ENCODE results near the gene BCORL1.
A peak's percentile ranks its signal among the peaks of the same experiment; 100 is the strongest.

BCORL1 gene

DNA sequence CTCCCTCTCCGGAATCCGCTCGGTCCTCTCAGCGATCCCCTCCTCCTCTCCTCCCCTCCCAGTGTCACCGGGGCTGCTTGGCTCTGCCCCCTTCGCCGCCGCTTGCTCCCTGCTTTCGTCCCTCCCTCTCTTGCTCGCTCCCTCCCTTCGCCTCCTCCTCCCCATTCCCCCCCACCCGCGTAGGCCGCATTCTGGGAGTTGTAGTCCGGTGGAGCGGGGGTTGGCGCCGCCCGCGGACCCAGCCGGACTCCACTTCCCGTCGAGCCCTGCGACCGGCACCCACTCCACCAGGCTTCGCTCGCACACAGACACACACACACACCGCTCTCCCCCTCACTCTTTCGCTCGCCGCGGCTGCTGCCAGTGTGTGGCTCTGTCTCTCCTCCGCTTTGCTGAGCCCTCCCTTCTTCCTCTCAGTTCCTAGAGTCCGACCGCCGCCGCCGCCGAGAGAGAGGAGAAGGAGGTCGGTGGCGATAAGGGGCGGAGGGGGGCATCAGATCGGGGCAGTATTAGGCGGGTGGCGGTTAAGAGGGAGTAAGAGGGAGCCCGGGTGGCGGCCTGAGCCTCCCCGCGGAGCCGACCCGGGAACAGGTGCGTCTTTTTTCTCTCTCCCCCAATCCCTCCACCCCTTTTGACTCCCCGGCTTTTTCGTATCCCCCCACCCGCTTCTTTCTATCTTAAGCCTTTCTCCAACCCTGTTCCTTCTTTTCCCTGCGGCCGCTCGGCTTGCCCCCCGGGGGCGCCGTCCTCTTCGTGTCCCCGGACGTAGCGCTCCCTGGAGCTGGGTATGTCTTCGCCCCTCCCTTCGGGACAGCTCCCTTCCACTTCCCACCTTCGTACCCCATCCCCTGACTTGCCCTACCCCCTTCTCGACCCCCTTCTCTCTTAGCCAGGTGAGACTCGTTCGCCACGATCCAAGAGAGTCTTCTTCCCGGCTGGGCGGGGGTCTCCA, at the start of gene BCORL1:
Gene BCORL1, plus strand, starts transcription at position 336 of the 952 bp plus-strand sequence. CDS start 22,597 bp downstream, outside the sequence.
- DNase-seq (ENCODE audit: low spot score): peak; percentile 94

DNA sequence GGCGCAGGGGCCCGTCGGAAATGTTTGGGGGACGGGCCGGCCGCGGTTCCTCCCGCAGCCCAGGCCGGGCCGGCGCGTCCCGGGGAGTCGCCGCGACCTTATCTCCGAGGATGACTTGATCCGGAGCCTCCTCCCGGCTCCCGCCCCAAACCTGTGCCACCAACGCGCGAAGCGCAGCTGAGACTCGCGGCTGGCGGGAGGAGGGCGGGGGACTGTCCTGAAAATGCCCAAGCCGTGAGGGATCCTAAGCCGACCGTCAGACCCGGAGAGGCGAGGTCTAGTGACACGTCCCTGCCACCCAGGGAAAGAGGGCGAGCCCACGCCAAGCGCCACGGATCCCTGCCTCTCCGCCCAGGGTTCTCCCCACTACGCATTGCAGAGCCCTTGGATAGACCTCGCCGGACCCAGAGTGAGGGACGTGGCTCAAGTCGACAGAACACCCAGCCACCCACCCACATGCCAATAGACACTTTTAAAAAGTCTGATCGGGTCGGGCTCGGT, 49.6 kb upstream of the BCORL1 start:
- peak; percentile 38 for DNase-seq (ENCODE audit: low spot score)

GRCh38 chrX:129933700-129934099, 48.7 kb upstream of the BCORL1 start:
- no peak for DNase-seq (ENCODE audit: low spot score)

GRCh38 chrX:129934461-129934860, 48.0 kb upstream of the BCORL1 start:
- DNase-seq (ENCODE audit: low spot score): no peak

DNA sequence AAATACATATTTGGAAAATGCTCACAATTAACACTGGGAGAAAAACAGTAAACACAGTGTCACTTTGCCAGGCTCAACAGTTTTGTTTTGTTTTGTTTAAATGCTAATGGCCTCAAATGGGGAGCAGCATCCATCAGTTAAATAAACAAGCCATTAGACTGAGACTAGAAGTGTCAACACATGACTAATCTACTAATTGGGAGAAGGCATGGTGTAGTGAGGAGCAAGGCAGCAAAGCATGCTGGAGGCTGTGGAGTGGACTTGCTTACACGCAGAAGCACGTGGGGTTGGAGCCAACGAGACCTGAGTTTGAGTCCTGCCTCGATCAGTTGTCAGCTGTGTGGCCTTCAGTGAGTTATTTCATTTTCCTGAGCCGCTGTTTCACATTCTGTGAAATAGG, 47.5 kb upstream of the BCORL1 start:
- DNase-seq (ENCODE audit: low spot score): no peak

DNA sequence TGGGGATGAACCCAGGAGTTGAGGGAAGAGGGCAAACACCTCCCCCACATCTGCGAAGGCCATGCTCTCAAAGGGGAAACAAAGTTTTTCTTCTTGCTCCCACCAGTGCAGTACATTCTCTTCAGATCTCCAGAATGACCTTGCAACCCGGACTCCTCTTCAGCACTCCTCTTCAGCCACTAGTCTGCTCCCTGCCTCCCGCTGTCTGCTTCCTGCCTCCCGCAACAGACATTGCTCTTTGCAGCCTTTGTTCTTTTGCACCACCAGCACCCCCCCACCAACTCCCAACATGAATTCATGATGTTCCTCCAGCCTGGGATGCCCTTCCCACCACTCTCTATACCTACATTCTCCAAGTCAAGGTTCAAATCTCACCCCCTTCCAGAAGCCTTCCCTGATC, 44.4 kb upstream of the BCORL1 start:
- peak; percentile 36 for DNase-seq (ENCODE audit: low spot score)

DNA sequence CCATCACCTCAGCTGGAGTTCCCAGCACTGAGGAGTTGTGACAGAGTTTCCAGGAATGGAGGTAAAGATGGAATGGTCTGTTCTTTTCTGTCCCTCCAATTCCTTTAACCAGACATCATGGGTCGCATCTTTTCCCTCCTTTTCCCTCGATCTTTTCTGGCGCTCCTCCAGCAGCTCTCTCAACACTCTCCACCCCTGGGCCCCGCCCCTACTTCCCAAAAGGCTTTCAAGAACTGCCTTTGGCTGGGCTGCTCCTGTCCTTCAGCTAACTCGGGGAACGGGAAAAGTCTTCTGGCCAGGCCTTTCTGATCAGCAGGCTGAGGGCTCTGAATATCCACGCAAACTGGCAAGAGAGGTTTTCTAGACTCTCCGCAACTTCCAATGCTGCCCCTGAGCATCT, 42.4 kb upstream of the BCORL1 start:
- no peak for DNase-seq (ENCODE audit: low spot score)

DNA sequence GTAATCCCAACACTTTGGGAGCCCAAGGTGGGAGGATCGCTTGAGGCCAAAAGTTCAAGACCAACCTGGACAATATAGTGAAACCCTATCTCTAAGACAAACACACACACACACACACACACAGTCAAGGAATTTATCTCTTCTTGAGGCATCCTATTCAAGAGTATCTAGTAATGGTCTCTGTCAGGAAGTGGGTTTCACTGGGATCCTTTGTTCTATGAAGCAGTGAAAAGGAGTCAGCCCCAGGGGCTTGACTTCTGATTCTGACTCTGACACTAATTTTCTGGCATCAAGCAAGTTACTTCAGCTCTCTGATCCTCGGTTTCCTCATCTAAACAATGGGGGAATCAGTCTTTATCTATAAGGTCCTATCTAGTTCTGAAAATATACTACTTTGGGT, 41.7 kb upstream of the BCORL1 start:
- no peak for DNase-seq (ENCODE audit: low spot score)

DNA sequence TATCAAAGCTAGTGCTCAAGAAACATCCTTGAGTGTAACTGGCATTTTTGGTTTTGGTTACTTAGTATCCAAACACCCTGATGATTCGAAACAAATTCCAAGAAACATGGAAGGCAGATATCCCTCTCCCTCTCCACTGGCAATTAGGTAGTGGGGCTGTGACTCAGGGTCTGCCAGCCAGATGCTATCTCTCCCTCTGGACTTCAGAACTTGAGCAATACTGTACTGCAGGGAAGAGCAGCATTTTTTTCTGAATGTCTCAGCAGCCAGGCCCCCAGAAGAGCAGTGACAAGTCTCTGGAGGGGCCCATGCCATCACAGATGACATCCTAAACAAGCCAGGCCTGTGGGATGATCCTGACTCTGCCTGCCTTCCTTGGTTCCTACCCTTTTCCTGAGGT, 37.3 kb upstream of the BCORL1 start:
- DNase-seq (ENCODE audit: low spot score): no peak

DNA sequence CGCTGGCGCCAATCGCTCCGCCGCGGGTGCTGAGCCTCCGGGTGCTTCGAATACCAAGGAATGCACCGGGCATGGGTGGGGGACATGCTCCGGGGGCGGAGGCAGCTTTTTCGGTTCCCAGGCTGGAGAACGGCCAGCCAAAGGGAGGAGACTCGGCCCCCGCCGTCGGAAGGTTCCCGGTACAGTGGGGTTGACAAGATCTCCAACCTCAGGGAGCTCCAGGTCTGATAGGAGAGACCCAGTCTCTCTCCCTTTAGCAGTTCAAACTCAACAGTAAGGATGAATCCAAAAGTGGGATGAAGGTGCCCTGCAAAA, 29.1 kb upstream of the BCORL1 start:
- DNase-seq (ENCODE audit: low spot score): no peak

- DNase-seq (ENCODE audit: low spot score): no peak
These were observed 28.6 kb upstream of the BCORL1 start for GRCh38 chrX:129953881-129954280.

- DNase-seq (ENCODE audit: low spot score): no peak
These were observed 27.6 kb upstream of the BCORL1 start for GRCh38 chrX:129954804-129955203.

DNA sequence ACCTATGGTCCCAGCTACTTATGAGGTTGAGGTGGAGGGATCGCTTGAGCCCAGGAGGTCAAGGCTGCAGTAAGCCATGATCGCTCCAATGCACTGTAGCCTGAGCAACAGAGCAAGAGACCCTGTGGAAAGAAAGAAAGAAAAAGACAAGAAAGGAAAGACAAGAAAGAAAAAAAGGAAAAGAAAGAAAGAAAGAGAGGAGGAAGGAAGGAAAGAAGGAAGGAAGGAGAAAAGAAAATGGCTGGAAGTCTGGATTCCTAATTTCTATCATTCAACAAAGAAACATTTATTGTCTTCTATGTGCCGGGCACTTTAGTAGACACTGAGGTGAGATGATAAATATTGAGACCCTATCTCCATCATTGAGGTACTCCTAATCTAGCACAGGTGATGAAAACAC, 26.8 kb upstream of the BCORL1 start:
- DNase-seq (ENCODE audit: low spot score): no peak

DNA sequence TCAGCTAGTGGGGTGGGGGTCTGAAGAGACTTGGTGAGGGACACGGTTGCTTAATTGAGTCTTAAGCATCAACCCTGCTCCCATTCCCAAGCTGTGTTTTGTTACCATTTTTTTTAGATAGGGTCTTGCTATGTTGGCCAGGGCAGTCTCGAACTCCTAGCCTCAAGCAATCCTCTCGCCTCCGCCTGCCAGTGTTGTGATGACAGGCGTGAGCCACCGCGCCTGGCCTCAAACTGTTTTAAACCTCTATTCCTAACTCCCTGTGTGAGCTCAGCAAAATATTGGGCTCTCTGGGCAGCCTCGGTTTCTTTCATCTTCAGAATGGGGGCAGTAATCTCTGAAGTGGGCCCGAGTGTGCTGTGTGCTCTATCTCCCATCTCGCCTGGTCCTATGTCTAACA, 26.3 kb upstream of the BCORL1 start:
- no peak for DNase-seq (ENCODE audit: low spot score)

GRCh38 chrX:129956765-129957164, 25.7 kb upstream of the BCORL1 start:
- DNase-seq (ENCODE audit: low spot score): no peak

GRCh38 chrX:129957241-129958082, 25.0 kb upstream of the BCORL1 start:
- DNase-seq (ENCODE audit: low spot score): peak; percentile 32

DNA sequence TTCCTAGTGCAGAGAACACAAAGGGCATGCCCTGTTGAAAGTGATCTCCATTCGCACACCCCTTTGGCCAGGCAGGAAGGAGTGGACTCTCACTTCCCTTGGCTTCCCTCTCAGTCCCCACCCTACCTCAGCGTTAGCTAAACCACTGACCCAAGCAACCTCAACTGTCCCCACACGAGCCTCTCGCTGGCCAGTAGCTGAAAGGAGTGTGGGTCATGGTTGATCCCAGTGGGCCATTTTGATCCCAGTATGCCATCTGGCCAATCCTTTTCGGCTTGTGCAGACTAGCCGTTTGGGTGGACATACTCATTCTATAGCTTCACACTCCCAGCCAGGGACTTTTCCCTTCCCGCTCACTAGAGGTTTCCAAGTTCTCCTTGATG, 24.4 kb upstream of the BCORL1 start:
- no peak for DNase-seq (ENCODE audit: low spot score)

DNA sequence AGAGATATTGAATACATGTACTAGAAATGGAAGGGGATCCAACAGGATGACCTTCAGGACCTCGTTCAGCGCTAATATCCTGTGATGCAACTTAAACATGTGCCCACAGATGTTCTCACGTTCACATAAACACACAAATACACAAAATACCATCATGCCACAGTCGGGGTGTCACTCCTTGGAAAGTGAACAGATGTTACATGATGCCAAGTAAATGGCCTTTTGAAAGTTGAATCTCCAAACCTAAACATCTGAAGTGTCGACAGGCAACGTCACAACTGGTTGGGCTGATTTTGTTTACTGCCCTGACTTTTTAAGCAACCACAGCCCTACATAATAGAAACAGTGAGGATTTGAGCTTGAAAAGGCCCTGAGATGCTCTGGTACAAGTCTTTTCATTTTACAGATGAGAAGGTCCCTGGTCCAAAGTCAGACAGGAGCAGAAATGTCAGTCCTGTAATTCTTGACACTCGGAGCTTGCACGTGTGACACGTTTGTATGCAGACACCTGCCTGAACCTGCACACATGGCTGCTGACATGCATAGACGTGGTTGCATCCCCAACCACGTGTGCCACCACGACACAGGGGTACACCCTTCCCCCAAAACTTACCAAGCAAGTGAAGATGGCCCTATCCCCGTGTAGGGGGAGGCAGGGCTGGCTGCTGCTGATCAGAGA, 23.5 kb upstream of the BCORL1 start:
- no peak for DNase-seq (ENCODE audit: low spot score)

DNA sequence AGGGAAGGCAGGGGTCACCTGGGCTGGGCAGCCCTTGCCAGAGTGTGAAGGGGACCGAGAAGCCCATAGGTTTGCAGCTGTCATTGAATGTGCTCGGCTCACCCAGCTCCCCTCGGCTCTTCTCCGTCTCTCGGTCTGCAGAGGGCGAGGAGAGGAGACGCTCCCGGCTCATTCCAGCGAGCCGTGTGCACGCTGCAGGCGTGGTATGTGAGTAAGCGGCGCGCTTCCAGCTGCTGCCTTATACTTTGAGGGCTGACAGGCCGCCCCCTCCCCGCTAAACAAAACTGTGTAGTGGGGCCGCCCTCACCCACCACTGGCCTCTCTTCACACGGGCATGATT, 23.0 kb upstream of the BCORL1 start:
- no peak for DNase-seq (ENCODE audit: low spot score)

DNA sequence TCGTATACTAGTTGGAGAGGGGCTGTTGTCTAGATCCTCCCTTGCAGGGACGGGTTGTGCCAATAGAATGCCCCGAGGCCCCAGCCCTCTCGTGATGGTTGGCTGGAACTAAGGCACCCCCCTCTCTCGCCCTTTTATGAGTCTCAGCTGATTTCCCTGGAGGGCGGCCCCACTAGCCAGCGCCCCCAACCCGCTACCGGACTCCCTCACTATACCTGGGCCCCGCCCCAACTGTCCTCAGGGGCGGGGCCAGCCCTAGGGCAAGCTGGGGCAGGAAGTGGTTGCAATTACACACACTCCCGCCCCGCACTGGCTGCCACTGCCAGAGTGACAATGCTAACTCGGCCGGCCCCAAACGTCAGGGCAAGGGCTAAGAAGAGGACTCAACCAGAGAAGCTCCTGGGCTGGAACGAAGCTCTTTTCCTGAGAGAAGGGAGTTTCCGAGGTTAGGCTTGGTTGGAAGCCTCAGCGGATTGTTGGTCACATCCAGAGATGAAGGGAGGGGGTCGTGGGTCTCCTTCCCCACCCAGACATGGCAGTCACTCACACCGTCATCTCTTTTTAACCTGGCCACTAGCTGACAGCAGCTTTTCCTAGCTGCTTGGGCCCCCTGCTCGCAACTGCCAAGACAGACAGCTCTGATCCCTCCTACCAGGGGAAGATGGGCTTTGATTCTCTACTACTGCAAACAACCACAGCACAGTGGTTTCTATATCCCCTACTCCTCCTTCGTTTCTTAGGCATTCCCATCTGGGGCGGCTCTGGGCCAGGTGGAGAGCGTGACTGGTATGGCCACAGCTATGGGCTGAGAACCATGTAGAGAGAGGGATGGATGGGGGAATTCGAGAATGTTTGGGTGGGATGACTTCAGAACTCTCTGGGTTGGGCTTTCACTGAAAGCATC, 21.0 kb upstream of the BCORL1 start:
- peak; percentile 76 for DNase-seq (ENCODE audit: low spot score)

DNA sequence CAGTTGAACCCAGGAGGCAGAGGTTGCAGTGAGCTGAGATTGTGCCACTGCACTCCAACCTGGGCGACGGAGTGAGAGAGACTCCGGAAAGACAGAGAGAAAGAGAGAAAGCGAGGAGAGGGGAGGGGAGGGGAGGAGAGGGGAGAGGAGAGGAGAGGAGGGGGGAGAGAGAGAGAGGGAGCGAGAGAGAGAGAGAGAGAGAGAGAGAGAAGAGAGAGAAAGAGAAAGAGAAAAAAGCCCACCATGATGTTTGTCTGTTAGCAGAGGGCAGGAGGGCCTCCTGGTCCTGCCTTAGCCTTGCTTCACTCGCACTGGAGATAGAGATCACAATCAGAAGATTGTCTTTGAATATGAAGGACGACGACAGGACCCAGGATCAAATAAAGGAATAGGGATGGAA, 18.7 kb upstream of the BCORL1 start:
- DNase-seq (ENCODE audit: low spot score): no peak

DNA sequence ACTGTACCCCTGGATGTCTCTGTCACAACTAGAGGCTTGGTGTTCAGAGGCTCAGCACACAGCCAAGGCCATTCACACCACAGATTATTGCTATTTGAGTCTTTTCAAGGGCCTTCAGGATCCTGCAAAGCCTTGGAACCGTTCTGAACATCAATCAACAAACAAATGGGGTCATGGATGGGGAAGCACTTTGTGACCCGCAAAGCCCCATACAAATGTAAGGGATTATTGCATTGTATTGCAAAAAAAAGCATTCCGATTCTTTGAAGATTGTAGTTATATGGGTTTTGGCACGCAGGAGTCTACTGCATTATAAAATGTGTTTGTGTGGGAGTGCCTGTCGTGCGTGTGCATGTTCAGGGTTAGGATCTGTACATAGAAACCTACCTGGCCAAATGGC, 17.3 kb upstream of the BCORL1 start:
- no peak for DNase-seq (ENCODE audit: low spot score)
